WTC11 (cell line): Measurements from ENCODE around the gene NCF4. TPM values are rescaled to one million over a fixed set of nuclear protein-coding genes. Genes with fewer than 3 reads are reported as not detected.

Experiments
- ATAC-seq: fragments of 200-7000 bp; cut with Tn5 transposase; 2 replicates; pipeline ENCODE4 v1.10.0; 2021; ENCODE audit warnings: mild to moderate bottlenecking, moderate library complexity
- CTCF ChIA-PET: fragments of 300-600 bp; sonication (Branson Sonifier 250); formaldehyde crosslinking; loops from one replicate; lab custom pipeline; 2021; ENCODE audit warnings: antibody characterized with exemption; lab: Charles Lee
- POLR2A ChIA-PET: fragments of 350-600 bp; sonication (Branson Sonifier 250); formaldehyde crosslinking; loops from one replicate; lab custom pipeline; 2021; ENCODE audit warnings: antibody characterized with exemption; lab: Charles Lee
- DNase-seq: peaks from one replicate; pipeline ENCODE4 v3.0.0; 2021; ENCODE audit warnings: low spot score
- H3K27ac Mint-ChIP-seq: 2 replicates; pipeline ENCODE4 v1.8.0; 2021; ENCODE audit warnings: mixed read lengths
- H3K27me3 Mint-ChIP-seq: 2 replicates; pipeline ENCODE4 v1.8.0; 2021; ENCODE audit warnings: low read depth, mild to moderate bottlenecking, moderate library complexity, mixed read lengths
- H3K36me3 Mint-ChIP-seq: 2 replicates; pipeline ENCODE4 v1.8.0; 2021; ENCODE audit warnings: mixed read lengths
- H3K4me1 Mint-ChIP-seq: 2 replicates; pipeline ENCODE4 v1.8.0; 2022; ENCODE audit warnings: mixed read lengths
- H3K4me3 Mint-ChIP-seq: 2 replicates; pipeline ENCODE4 v1.8.0; 2021; ENCODE audit warnings: mild to moderate bottlenecking, moderate library complexity, mixed read lengths
- H3K9me3 Mint-ChIP-seq: 2 replicates; pipeline ENCODE4 v1.8.0; 2021; ENCODE audit warnings: mixed read lengths
- AFF4 ChIP-seq: sonication (generic); formaldehyde crosslinking; IDR thresholded peaks from 2 replicates; pipeline ENCODE4 v1.8.1; 2023; ENCODE audit warnings: mild to moderate bottlenecking, missing genetic modification reagents, borderline replicate concordance
- ARID4B ChIP-seq: sonication (generic); formaldehyde crosslinking; IDR thresholded peaks from 2 replicates; pipeline ENCODE4 v1.8.0; 2023; ENCODE audit warnings: missing genetic modification reagents, mild to moderate bottlenecking, borderline replicate concordance
- CTCF ChIP-seq: fragments of 200-600 bp; IDR thresholded peaks from 2 replicates; pipeline ENCODE4 v1.8.0; 2022; ENCODE audit warnings: antibody characterized with exemption
- FOXP1 ChIP-seq: sonication (generic); formaldehyde crosslinking; IDR thresholded peaks from 2 replicates; pipeline ENCODE4 v1.8.0; 2022; ENCODE audit warnings: missing genetic modification reagents, mild to moderate bottlenecking, moderate library complexity, borderline replicate concordance
- FOXP4 ChIP-seq: sonication (generic); formaldehyde crosslinking; IDR thresholded peaks from 2 replicates; pipeline ENCODE4 v1.8.0; 2022; ENCODE audit warnings: mild to moderate bottlenecking, missing genetic modification reagents
- HMGA2 ChIP-seq: fragments of 250-450 bp; sonication (Bioruptor Pico); IDR thresholded peaks from 2 replicates; pipeline ENCODE4 v1.4.0; 2021; ENCODE audit warnings: mild to moderate bottlenecking, moderate library complexity
- MLX ChIP-seq: sonication (generic); formaldehyde crosslinking; IDR thresholded peaks from 2 replicates; pipeline ENCODE4 v1.8.1; 2023; ENCODE audit warnings: mild to moderate bottlenecking, missing genetic modification reagents, moderate library complexity
- NFE2L1 ChIP-seq: sonication (generic); formaldehyde crosslinking; IDR thresholded peaks from 2 replicates; pipeline ENCODE4 v1.8.1; 2023; ENCODE audit warnings: missing genetic modification reagents
- NFYB ChIP-seq: sonication (generic); formaldehyde crosslinking; conservative IDR thresholded peaks from 2 replicates; pipeline ENCODE4 v1.8.0; 2022; ENCODE audit warnings: low read depth, missing genetic modification reagents
- NR3C1 ChIP-seq: sonication (generic); formaldehyde crosslinking; conservative IDR thresholded peaks from 2 replicates; pipeline ENCODE4 v1.8.1; 2023; ENCODE audit warnings: low read depth, mild to moderate bottlenecking, missing genetic modification reagents
- PRRX2 ChIP-seq: fragments of 250-450 bp; sonication (Bioruptor Pico); IDR thresholded peaks from 2 replicates; pipeline ENCODE4 v1.8.0; 2021; ENCODE audit warnings: mild to moderate bottlenecking
- RELA ChIP-seq: sonication (generic); formaldehyde crosslinking; IDR thresholded peaks from 2 replicates; pipeline ENCODE4 v1.8.1; 2022; ENCODE audit warnings: missing genetic modification reagents, mild to moderate bottlenecking, borderline replicate concordance
- RORB ChIP-seq: fragments of 250-450 bp; sonication (Bioruptor Pico); IDR thresholded peaks from 2 replicates; pipeline ENCODE4 v1.9.0; 2021; ENCODE audit warnings: mild to moderate bottlenecking
- SMAD3 ChIP-seq: sonication (generic); formaldehyde crosslinking; IDR thresholded peaks from 2 replicates; pipeline ENCODE4 v1.8.0; 2022; ENCODE audit warnings: missing genetic modification reagents, mild to moderate bottlenecking, borderline replicate concordance
- ZNF219 ChIP-seq: sonication (generic); formaldehyde crosslinking; IDR thresholded peaks from 2 replicates; pipeline ENCODE4 v1.8.0; 2023; ENCODE audit warnings: missing genetic modification reagents, mild to moderate bottlenecking, borderline replicate concordance
- ZNF232 ChIP-seq: sonication (generic); formaldehyde crosslinking; IDR thresholded peaks from 2 replicates; pipeline ENCODE4 v1.8.0; 2022; ENCODE audit warnings: mild to moderate bottlenecking, missing genetic modification reagents
- total RNA-seq: library from RNA; stranded (reverse); gene quantifications from 3 replicates; pipeline ENCODE4 v1.2.3, GENCODE V29; 2021
- TF ChIP-seq, protein P1 (sequence below): sonication (generic); formaldehyde crosslinking; IDR thresholded peaks from 2 replicates; pipeline ENCODE4 v1.8.1; 2022; ENCODE audit warnings: missing genetic modification reagents, borderline replicate concordance
- TF ChIP-seq, protein P2 (sequence below): fragments of 250-450 bp; sonication (Bioruptor Pico); IDR thresholded peaks from 2 replicates; pipeline ENCODE4 v1.8.0; 2021; ENCODE audit warnings: mild to moderate bottlenecking

The NCF4 gene
- total RNA-seq, 1 experiment from 2014 or later, result not detected

DNA sequence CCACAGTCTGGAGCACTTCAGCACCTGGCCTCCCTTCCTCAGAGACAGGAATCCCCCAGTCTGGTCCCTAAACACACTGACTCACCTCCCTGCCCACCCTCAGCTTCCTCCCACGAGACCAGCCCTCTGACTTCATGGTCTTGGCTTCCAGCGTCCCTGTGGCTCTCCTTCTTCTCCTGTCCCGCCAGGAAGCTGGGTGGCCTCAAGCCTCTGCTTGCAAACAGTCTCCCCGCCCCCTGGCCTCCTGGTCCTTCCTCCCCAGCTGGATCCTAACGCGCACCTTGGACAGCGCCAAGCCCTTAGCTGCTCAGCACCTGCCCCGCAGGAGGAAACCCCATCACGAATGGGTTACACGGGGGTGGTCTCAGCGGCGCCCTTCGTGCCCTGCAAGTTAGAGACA lies 4.5 kb downstream of the NCF4 start:
- peaks cover 3% of the 10 kb centered on the region for H3K4me1 Mint-ChIP-seq
- ATAC-seq (no peak), DNase-seq (peak; percentile 34)
- no peak overlapping the region for H3K4me3 Mint-ChIP-seq
- no peaks in the 10 kb centered on the region for H3K36me3 Mint-ChIP-seq
- POLR2A ChIA-PET, result no interaction called here
- H3K27ac Mint-ChIP-seq, result no peak overlapping the region
- peaks cover 12% of the 10 kb centered on the region; the same call in 1 of the 2 replicates for H3K27me3 Mint-ChIP-seq
- CTCF ChIA-PET, result interaction anchor here (0.8 to 2.3 kb wide), 4 partner anchors 9 to 181 kb away, joined by 3 to 17 read pairs (median 7); no protein-coding TSS in a partner anchor
- TF ChIP-seq FOXP4 (CRISPR knock-in tag) (no peak), ZNF219 (CRISPR knock-in tag) (no peak), ZNF232 (CRISPR knock-in tag) (no peak), ARID4B (no peak), RELA (no peak)
- TF ChIP-seq, protein P1, sequence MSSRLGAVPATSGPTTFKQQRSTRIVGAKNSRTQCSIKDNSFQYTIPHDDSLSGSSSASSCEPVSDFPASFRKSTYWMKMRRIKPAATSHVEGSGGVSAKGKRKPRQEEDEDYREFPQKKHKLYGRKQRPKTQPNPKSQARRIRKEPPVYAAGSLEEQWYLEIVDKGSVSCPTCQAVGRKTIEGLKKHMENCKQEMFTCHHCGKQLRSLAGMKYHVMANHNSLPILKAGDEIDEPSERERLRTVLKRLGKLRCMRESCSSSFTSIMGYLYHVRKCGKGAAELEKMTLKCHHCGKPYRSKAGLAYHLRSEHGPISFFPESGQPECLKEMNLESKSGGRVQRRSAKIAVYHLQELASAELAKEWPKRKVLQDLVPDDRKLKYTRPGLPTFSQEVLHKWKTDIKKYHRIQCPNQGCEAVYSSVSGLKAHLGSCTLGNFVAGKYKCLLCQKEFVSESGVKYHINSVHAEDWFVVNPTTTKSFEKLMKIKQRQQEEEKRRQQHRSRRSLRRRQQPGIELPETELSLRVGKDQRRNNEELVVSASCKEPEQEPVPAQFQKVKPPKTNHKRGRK (CRISPR knock-in tag), result no peak
- TF ChIP-seq, all 79 proteins: peak for 0
- no peaks in the 10 kb centered on the region for H3K9me3 Mint-ChIP-seq

- Mint-ChIP-seq H3K36me3 (no peaks in the 10 kb centered on the region), H3K4me3 (no peak overlapping the region), H3K9me3 (peaks cover 4% of the 10 kb centered on the region; the same call in 1 of the 2 replicates), H3K27me3 (peaks cover 12% of the 10 kb centered on the region; the same call in 1 of the 2 replicates), H3K4me1 (peaks cover 3% of the 10 kb centered on the region), H3K27ac (no peak overlapping the region)
- ATAC-seq (no peak), DNase-seq (no peak)
- ChIA-PET POLR2A (no interaction called here), CTCF (interaction anchor here (1.2 to 2.4 kb wide), 4 partner anchors 12 to 110 kb away, joined by 3 to 13 read pairs (median 10); no protein-coding TSS in a partner anchor)
- no peak for TF ChIP-seq NR3C1 (CRISPR knock-in tag)
- TF ChIP-seq SMAD3, result no peak
- TF ChIP-seq RORB (CRISPR knock-in tag), result no peak
- TF ChIP-seq NFE2L1 (CRISPR knock-in tag), result no peak
- no peak for TF ChIP-seq NFYB (CRISPR knock-in tag)
- no peak for TF ChIP-seq PRRX2
- TF ChIP-seq, protein P2, sequence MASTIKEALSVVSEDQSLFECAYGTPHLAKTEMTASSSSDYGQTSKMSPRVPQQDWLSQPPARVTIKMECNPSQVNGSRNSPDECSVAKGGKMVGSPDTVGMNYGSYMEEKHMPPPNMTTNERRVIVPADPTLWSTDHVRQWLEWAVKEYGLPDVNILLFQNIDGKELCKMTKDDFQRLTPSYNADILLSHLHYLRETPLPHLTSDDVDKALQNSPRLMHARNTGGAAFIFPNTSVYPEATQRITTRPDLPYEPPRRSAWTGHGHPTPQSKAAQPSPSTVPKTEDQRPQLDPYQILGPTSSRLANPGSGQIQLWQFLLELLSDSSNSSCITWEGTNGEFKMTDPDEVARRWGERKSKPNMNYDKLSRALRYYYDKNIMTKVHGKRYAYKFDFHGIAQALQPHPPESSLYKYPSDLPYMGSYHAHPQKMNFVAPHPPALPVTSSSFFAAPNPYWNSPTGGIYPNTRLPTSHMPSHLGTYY (CRISPR knock-in tag), result no peak
- no peak for TF ChIP-seq HMGA2 (CRISPR knock-in tag)
- TF ChIP-seq AFF4, result no peak
- TF ChIP-seq CTCF, result no peak
- no peak for TF ChIP-seq FOXP1
- TF ChIP-seq MLX (CRISPR knock-in tag), result no peak
Observed at GRCh38 chr22:36867695-36868094, 6.9 kb downstream of the NCF4 start.
